ENCODE data around the gene METTL21A. TPM values are rescaled to one million over a fixed set of nuclear protein-coding genes. Genes with fewer than 3 reads are reported as not detected.

Gene METTL21A
- total RNA-seq = 7.0 and 14.5 TPM in 2 replicates

DNA sequence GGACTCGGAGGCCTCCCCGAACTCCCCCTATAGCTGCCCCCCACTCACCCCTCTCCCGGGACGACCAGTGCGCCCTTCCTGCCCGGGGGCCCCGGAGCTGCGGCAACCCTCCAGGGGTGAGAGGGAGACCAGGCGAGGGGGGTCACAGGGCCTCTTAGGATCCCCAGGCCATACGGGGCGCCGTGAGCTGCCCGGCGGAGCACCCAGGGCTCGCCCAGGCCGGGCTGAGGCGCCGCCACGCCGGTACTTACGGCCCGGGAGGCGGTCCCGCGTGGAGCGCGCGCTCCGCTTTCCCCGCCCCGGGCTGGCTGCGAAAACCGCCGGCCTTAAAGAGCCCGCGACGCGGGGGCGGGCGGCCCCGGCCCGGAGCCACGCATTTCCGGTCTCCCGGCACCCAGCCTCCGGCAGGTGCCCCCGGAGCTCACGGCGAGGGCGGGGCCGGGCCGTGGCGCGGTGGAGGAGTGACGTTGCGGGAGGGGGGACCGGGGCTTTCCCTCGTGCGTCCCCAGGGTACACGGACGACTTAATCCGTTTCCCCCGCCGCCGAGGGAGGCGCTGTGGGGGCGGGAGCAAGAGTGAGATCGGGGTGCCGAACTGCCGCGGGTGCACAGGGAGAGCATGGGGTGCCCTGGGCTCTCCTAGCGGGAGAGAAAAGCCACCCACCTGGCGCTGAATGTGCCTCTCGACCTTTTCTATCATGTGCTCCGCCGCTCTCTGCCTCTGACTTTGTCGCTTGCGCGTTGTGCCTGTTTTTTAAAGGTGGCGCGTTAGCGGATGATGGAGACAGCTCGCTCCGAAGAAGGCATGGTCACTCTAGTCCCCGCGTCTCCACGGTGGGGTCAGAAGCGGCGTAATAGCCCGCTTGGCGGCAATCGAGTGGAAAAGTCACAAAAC is at the start of gene METTL21A:
Gene METTL21A (minus strand): TSS at position 381 of the 894 bp plus-strand sequence. CDS start 1,019 bp downstream, outside the sequence.

Other genes starting within 250 kb of the METTL21A start
- 30.5 and 36.2 TPM in 2 replicates for gene CREB1, start 95.4 kb downstream of the METTL21A start, total RNA-seq
- gene CCNYL1, start 86.2 kb upstream of the METTL21A start, total RNA-seq = 25.4 and 26.4 TPM in 2 replicates
- gene FZD5, start 144.5 kb upstream of the METTL21A start, total RNA-seq = 1.2 and 1.5 TPM in 2 replicates